ENCODE measurements around the gene GLS. TPM values are rescaled to one million over a fixed set of nuclear protein-coding genes. Genes with fewer than 3 reads are reported as not detected.

GLS gene
- total RNA-seq, 2 donors from 2014 or later = 50.5 to 72.3 TPM

DNA sequence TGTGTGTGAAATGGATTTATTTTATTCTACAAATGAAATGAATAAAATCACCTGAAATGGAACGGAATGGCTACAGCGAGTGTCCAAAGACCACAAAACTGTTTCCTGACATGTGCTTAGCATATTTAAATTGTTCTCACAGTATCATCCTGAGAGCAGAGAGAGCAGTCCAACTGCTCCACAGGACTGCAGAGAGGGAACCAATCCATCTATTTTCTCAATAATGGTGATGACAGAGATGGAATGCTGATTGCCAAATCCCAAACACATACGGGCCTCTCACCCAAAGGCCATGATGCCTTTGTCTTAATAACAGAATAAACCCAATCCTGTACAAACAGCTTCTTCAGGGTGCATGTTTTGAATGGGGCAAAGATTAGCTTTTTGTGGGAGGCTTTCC, 92.2 kb downstream of the GLS start:
- H3K4me3 ChIP-seq = no peak overlapping the region
- intact Hi-C loops (cut with DNase I) = no loop called here
- no peaks in the 10 kb centered on the region for H3K4me1 ChIP-seq
- H3K36me3 ChIP-seq = peaks cover 40% of the 10 kb centered on the region
- no peak for TF ChIP-seq CTCF (IDR thresholded peaks at IDR 0.05)
- H3K27ac ChIP-seq = no peak overlapping the region
- H3K9me3 ChIP-seq = no peaks in the 10 kb centered on the region
- DNase-seq = no peak
- no peak overlapping the region for H3K9ac ChIP-seq (ENCODE audit: low read depth in 2 of 2, low read length in 2 of 2)
- no peaks in the 10 kb centered on the region for H3K27me3 ChIP-seq

GRCh38 chr2:190973262-190973661, 92.6 kb downstream of the GLS start:
- no peaks in the 10 kb centered on the region for H3K4me1 ChIP-seq

GRCh38 chr2:190973726-190974628, 93.4 kb downstream of the GLS start:
- peaks cover 40% of the 10 kb centered on the region for H3K36me3 ChIP-seq
- no peaks in the 10 kb centered on the region for H3K27me3 ChIP-seq
- DNase-seq = no peak
- H3K27ac ChIP-seq = no peak overlapping the region
- H3K4me3 ChIP-seq = no peak overlapping the region
- no peaks in the 10 kb centered on the region for H3K9me3 ChIP-seq
- H3K4me1 ChIP-seq = no peaks in the 10 kb centered on the region
- intact Hi-C loops (cut with DNase I) = no loop called here
- no peak overlapping the region for H3K9ac ChIP-seq (ENCODE audit: low read depth in 2 of 2, low read length in 2 of 2)
- no peak for TF ChIP-seq CTCF (IDR thresholded peaks at IDR 0.05)

More at GRCh38 chr2:190973262-190973661, 92.6 kb downstream of the GLS start:
- no peak overlapping the region for H3K27ac ChIP-seq
- intact Hi-C loops (cut with DNase I) = no loop called here
- TF ChIP-seq CTCF (IDR thresholded peaks at IDR 0.05) = no peak
- H3K36me3 ChIP-seq = peaks cover 40% of the 10 kb centered on the region
- no peaks in the 10 kb centered on the region for H3K27me3 ChIP-seq
- H3K9me3 ChIP-seq = no peaks in the 10 kb centered on the region
- no peak overlapping the region for H3K4me3 ChIP-seq
- DNase-seq = no peak
- no peak overlapping the region for H3K9ac ChIP-seq (ENCODE audit: low read depth in 2 of 2, low read length in 2 of 2)

GRCh38 chr2:190974629-190975361, 94.2 kb downstream of the GLS start:
- no peak for TF ChIP-seq CTCF (IDR thresholded peaks at IDR 0.05)
- Histone ChIP-seq H3K27ac (no peak overlapping the region), H3K4me1 (no peaks in the 10 kb centered on the region), H3K27me3 (no peaks in the 10 kb centered on the region), H3K9ac (ENCODE audit: low read depth in 2 of 2, low read length in 2 of 2) (no peak overlapping the region), H3K9me3 (no peaks in the 10 kb centered on the region), H3K4me3 (no peak overlapping the region), H3K36me3 (peaks cover 48% of the 10 kb centered on the region)
- no peak for DNase-seq
- intact Hi-C loops (cut with DNase I) = no loop called here

DNA sequence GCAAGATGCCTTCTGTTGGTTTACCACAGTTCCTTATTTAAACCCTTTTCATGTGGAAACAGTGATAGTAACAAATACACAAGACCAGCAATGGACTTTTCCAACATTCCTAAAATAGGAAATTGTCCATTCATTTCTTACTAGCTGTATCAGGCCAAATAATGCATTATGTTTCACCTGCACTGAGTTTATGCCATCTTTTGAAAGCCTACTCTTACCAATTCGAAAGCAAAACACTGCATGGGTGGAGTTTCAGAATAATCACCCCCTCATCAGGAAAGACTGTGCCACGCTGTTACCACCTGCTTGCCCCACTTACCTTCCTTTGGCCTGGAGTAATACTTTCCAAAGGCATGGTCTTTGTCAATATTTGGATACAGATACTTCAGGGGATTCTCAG, 95.9 kb downstream of the GLS start:
- Histone ChIP-seq H3K4me1 (no peaks in the 10 kb centered on the region), H3K4me3 (no peak overlapping the region)

More for the DNA sequence above, 95.9 kb downstream of the GLS start:
- Histone ChIP-seq H3K9me3 (no peaks in the 10 kb centered on the region), H3K27ac (no peak overlapping the region), H3K9ac (ENCODE audit: low read depth in 2 of 2, low read length in 2 of 2) (no peak overlapping the region), H3K36me3 (peaks cover 60% of the 10 kb centered on the region), H3K27me3 (no peaks in the 10 kb centered on the region)
- intact Hi-C loops (cut with DNase I) = no loop called here
- no peak for DNase-seq
- TF ChIP-seq CTCF (IDR thresholded peaks at IDR 0.05) = no peak
